ENCODE data around the gene SFMBT1.
A peak's percentile ranks its signal among the peaks of the same experiment; 100 is the strongest.
"Not testable (repeated sequence)": the region's sequence is repeated elsewhere in the genome, so short reads cannot be mapped to it uniquely, and the experiment has no call there.

Gene SFMBT1

DNA sequence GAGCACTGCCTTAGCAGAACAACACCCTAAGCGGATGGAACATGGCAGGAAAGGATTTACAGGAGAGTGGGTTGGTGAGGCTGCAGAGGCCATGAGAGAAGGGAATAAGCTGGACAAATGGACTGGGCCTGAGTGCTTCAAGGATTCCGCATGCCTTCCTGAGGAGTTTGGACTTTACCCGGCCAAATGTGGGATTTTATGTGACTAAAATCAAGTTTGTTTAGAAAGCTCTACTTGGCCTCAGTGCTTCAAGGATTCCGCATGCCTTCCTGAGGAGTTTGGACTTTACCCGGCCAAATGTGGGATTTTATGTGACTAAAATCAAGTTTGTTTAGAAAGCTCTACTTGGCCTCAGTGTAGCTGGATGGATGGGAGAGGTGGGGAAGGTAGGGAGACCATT is 10.9 kb downstream of the SFMBT1 start:
- DNase-seq, result not testable (repeated sequence)

DNA sequence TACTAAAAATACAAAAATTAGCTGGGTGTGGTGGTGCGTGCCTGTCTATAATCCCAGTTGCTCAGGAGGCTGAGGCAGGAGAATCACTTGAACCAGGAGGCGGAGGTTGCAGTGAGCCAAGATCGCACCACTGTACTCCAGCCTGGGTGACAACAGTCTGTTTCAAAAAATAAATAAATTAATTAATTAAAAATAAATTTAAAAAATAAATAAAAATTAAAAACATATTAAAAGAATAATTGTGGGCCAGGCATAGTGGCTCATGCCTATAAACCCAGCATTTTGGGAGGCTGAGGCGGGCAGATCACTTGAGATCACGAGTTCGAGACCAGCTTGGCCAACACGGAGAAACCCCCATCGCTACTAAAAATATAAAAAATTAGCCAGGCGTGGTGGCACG is 11.5 kb downstream of the SFMBT1 start:
- not testable (repeated sequence) for DNase-seq

- no peak for DNase-seq
These were observed 13.3 kb downstream of the SFMBT1 start for GRCh38 chr3:53032609-53033008.

GRCh38 chr3:53030619-53031449 is 15.0 kb downstream of the SFMBT1 start:
- DNase-seq, result peak; percentile 50

DNA sequence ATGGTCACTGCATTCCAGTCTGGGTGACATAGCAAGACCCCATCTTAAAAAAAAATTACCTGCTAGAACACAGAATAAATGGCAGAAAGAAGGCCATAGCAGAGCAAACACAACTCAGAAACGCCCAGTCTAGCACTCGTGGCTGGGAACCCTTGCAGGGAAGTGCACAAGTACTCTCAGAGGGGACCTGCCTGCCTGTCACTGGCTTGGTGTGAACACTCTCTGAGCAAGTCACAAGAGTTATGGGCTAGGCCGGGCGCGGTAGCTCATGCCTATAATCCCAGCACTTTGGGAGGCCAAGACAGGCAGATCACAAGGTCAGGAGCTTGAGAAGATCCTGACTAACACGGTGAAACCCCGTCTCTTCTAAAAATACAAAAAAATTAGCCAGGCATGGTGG is 17.2 kb downstream of the SFMBT1 start:
- DNase-seq, result no peak

GRCh38 chr3:53027254-53027844 is 18.5 kb downstream of the SFMBT1 start:
- DNase-seq, result no peak

GRCh38 chr3:53026382-53027162 is 19.3 kb downstream of the SFMBT1 start:
- DNase-seq, result no peak

DNA sequence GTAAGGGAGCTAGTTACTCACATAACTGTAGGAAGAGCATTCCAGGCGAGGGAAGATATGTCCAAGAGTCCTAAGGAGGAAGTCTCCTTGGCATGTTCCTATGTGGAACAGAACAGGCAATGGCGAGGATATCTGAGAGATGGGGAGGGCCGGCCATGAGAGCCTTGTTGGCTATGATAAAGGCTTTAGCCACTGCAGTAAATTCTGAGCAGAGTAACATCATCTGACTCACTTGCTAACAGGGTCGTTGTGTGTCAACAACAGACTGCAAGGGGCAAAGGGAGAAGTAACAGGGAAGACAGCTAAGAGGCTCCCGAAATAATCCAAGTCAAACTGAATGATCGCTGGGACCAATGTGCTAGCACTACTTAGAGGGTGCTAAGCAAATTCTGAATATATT is 21.6 kb downstream of the SFMBT1 start:
- no peak for DNase-seq

DNA sequence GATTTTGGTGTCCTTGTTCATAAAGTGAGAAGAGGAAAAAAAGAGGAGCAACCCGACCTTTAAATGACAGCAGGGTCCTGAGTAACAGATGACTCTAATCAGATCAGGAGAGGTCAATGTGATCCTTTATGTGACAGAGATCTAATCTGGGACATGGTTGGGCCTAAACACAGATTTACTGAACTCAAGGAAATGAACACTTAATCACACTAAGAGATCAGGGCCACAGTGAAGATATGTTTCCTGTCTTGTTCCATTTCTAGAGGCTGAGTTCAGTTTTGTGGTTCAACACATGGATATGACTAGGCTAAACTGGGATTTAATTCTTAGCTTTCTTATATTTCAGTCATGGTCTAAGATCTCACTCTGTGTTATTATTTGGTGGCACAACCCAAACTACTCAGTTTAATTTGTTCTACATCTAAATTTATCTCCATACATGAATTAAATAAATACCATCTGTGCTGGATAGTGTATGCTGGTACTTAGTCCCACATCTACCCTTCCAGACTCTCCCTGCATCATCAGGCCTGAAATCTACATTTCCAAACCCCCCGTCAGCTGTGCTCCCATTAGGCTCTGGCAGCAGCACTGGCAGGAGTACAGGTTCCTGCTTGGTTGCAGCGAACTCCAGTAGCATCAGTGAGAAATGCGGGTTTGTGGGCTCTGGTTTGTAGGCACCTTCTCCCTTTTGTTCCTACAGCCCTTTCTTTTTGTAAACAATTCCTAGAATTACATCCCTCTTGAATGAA is 22.6 kb downstream of the SFMBT1 start:
- no peak for DNase-seq

GRCh38 chr3:53022647-53023046 is 23.2 kb downstream of the SFMBT1 start:
- no peak for DNase-seq

DNA sequence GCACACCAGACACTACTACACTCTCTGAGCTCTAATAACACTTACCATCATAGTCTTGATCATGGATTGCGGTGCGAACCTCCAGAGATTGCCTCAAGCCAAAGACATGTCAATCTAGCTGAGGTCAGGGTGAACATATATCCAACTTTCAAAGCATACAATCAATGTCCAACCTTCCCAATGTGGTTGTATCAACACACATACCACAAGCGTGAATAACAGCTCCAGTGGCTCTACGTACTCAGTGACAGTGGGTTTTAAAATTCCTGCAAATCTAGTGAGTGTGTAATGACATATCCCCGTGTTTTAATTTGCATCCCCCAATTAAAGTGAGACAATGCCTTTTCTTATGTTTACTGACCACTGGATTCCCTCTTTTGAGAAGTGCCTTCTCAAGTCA is 29.6 kb downstream of the SFMBT1 start:
- no peak for DNase-seq

DNA sequence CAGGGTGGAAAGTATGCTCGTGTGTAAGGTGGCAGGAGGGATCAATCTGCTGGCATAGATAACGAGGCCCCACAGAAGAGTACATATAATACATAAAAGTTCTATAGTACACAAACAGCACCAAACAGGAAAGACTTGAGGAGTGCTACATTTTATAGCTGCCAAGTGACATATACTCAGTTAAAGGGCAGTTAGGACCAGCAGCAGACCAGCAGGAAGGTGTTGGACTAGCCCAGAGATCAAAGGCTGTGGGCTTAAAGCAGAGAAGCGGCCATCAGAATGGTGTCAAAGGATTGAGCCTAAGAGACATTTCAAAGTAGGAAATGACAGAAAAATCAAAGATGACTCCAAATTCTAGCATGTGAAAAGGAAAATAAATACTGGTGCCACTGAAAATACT is 34.5 kb downstream of the SFMBT1 start:
- DNase-seq, result no peak

GRCh38 chr3:53009826-53010539 is 35.9 kb downstream of the SFMBT1 start:
- DNase-seq, result no peak

GRCh38 chr3:53008932-53009331 is 36.9 kb downstream of the SFMBT1 start:
- no peak for DNase-seq

DNA sequence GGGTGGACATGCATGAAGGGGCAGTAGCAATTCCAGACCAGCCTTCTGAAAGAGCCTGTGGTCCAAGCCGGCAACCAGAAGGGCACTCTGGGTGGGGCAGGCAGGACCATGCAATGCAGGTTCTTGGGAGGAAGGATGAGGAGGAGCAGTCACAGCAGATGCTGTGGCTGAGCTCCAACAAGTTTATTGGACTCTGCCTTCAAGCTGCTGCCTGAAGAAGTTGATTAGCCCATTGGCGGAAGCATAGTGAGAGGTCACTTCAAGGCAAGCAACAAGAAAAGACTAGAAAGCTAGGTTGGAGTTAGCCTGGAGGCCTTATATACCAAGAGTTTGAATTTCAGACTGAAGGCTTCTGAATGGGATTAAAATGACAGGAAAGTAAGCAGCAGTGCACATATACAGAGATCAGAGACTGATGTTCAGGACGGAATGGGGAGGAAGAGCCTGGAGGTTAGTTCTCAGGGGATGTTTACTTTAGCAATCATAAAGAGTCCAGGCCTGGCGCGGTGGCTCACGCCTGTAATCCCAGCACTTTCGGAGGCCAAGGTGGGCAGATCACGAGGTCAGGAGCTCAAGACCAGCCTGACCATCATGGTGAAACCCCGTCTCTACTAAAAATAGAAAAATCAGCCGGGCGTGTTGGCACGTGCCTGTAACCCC is 39.9 kb downstream of the SFMBT1 start:
- no peak for DNase-seq

DNA sequence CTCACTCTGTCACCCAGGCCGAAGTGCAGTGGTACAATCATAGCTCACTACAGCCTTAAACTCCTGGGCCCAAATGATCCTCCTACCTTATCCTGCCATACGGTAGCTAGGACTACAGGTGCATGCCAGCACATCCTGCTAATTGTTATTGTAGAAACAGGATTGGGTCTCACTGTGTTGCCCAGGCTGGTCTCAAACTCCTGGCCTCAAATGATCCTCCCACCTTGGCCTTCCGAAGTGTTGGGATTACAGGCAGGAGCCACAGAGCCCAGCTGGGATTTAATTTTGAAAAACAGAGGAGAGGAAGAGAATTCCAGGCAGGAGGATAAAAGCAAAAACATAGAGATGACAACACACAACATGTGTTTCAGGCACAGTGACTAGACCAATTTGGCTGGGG is 40.5 kb downstream of the SFMBT1 start:
- no peak for DNase-seq

DNA sequence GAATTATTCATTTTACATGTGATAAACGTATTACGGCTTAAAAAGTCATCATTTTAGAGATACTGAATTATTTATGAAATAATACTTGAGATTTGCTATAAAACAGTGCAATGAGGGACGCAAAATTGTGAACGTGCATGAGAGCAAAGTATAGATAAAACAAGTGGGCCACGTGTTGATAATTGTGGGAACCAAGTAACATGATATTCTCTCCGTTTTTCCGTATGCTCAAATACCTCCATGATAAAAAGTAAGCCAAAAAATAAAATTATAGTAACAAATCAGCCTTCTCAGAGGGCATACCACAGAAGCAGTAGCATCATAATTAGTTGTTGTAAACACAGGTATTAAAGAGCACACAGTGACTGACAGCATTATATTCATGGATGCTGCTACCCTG is 42.6 kb downstream of the SFMBT1 start:
- DNase-seq, result no peak

DNA sequence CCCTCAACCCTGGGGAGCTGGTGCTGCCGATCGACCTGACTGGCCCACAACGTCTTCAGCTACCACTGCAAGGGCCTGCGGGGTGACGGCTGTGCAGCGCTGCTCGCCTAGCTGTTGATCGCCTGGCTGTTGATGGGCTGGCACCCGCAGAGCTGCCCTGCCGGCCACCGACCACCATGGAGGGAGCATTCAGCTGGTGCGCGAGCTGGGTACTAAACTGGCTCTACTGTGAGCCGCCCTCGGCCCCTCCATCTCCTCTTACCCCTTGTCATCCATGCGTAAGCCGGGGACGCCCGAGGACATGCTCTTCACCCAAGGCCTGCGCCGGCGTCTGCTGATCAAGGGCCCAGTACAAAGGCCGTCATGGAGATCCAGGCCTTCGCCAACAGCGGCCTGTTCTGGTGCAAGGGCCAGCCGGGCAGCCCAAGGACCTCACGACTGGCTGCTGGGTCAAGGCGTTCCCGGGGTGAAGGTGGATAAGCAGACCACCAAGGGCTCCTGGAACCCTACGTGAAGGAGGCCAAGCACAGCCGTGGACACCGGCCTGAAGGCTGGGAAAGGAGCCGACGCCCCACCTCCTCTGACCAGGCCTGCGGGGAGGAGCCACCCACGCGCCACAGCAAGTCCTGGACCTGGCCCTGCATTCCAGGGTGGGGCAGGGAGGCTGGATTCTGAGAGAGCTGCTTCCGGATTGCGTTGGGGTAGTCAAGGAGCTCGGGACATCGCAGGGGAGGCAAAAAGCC is 46.9 kb downstream of the SFMBT1 start:
- no peak for DNase-seq

- DNase-seq, result no peak
These were observed 55.2 kb downstream of the SFMBT1 start for GRCh38 chr3:52990637-52991036.

DNA sequence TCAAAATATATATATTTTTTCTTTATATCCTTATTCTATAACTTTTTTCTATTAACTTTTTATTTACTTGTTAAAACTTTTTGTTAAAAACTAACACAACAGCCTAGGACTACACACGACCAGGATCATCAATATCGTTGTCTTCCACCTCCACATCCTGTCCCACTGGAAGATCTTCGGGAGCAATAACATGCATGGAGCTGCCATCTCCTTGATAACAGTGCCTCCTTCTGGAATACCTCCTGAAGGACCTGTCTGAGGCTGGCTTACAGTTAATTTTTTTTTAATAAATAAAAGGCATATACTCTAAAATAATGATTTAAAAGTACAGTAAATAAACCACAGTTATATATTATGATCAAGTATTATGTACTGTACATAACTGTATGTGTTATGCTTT is 58.9 kb downstream of the SFMBT1 start:
- DNase-seq, result no peak

DNA sequence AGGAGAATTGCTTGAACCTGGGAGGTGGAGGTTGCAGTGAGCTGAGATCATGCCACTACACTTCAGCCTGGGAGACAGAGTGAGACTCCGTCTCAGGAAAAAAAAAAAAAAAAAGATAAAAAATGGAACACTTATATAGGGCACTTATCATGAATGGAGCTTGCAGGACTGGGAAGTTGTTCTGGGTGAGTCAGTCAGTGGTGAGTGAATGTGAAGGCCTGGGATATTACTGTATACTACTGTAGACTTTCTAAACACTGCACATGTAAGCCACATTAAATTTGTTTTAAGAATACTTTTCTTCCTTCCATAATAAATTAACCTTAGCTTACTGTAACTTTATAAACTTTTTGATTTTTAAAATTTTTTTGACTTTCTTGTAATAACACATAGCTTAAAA is 59.8 kb downstream of the SFMBT1 start:
- DNase-seq, result no peak

All from activated effector memory CD4-positive, alpha-beta T cell treated with Interleukin-2 at 50 U/mL for 16 hours (primary cell).